Measurements from ENCODE around the gene GPATCH3. TPM values are rescaled to one million over a fixed set of nuclear protein-coding genes. Genes with fewer than 3 reads are reported as not detected.

Gene GPATCH3
- total and polyA plus RNA-seq, 2 of the 4 experiments (the other 2 are of a cell fraction) = 5.2 to 8.0 TPM

DNA sequence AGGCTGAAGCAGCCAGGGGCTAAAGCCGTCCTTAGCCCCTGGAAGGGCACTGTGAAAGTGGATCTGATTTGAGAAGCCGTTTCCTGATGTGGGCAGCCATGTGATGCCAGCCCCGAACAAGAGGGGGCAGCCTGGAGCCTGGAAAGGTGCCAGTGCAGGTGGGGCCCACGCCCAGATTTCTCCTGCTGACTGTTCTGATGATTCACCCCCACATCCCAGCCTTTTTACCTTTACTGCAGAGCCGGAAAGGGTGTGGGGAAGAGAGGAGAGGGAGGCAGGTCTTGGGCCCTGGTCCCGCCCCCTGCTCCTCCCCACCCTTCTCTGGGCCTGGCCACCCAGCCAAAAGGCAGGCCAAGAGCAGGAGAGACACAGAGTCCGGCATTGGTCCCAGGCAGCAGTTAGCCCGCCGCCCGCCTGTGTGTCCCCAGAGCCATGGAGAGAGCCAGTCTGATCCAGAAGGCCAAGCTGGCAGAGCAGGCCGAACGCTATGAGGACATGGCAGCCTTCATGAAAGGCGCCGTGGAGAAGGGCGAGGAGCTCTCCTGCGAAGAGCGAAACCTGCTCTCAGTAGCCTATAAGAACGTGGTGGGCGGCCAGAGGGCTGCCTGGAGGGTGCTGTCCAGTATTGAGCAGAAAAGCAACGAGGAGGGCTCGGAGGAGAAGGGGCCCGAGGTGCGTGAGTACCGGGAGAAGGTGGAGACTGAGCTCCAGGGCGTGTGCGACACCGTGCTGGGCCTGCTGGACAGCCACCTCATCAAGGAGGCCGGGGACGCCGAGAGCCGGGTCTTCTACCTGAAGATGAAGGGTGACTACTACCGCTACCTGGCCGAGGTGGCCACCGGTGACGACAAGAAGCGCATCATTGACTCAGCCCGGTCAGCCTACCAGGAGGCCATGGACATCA is 37.2 kb downstream of the GPATCH3 start, which contains the start of gene SFN:
TSS of gene SFN (plus strand) at position 369 of the 904 bp plus-strand sequence. CDS start at position 433, 64 bp downstream.
- H3K79me1 ChIP-seq (ENCODE audit: low read depth in 1 of 2, low read length in 2 of 2) = 0 out of 4 replicates have a peak, but pooled peaks cover 0 to 3% of the 10 kb centered on the region in 2 experiments
- no peak for TF ChIP-seq CHD1 (IDR thresholded peaks at IDR 0.05; ENCODE audit: low read depth, low read length)
- peak; percentile 20; the same call in 1 of the 2 replicates for TF ChIP-seq CTCF (conservative IDR thresholded peaks at IDR 0.05; ENCODE audit: low read depth, low read length)
- peak within 1 kb of the TSS; percentile 77; the same call in 1 of the 2 replicates for H3K4ac ChIP-seq (ENCODE audit: low read depth, low read length)
- H3K23ac ChIP-seq (ENCODE audit: low read depth, low read length) = peak within 1 kb of the TSS; percentile 74
- H3K4me2 ChIP-seq (ENCODE audit: low read depth, low read length) = no peak within 1 kb of the TSS; the same call in 1 of the 2 replicates
- no peak within 1 kb of the TSS for H4K5ac ChIP-seq (ENCODE audit: low read depth, low read length)
- no peaks in the 10 kb centered on the region for H3K36me3 ChIP-seq (ENCODE audit: control insufficient read depth, insufficient read depth, low read length)
- no peak within 1 kb of the TSS for H2BK15ac ChIP-seq (ENCODE audit: low read depth, low read length)
- peaks cover 12% of the 10 kb centered on the region for H3K9me1 ChIP-seq (ENCODE audit: insufficient read depth, low read length)
- H3K14ac ChIP-seq (replicated peaks; ENCODE audit: low read depth, low read length) = peak within 1 kb of the TSS; percentile 51; the same call in 1 of the 2 replicates
- no peak within 1 kb of the TSS for H3K56ac ChIP-seq (ENCODE audit: extremely low read depth, insufficient read depth, low read length)
- no peak within 1 kb of the TSS for H3K9ac ChIP-seq (ENCODE audit: low read depth, low read length)
- BruUV-seq (replicated peaks) = no TSS peak
- CTCF ChIA-PET = no interaction called here
- POLR2A ChIA-PET (ENCODE audit: unreplicated experiment) = interaction anchor here (0.5 kb wide), 1 partner anchor 631 kb away, joined by 3 read pairs; no protein-coding TSS in a partner anchor
- in situ Hi-C loops (cut with MboI; ENCODE audit: low sequenced_read_pairs) = no loop called here
- H2BK20ac ChIP-seq (ENCODE audit: low read depth, low read length) = no peak within 1 kb of the TSS
- no peaks in the 10 kb centered on the region for H3K9me3 ChIP-seq (ENCODE audit: control insufficient read depth, insufficient read depth, low read length)
- peak within 1 kb of the TSS in 1 of 2 experiments; percentile 70; a peak in 2 of 4 replicates for H4K8ac ChIP-seq (ENCODE audit: low read depth in 2 of 2, low read length in 2 of 2)
- peak within 1 kb of the TSS; percentile 45 for H2BK5ac ChIP-seq (ENCODE audit: low read depth, low read length, poor library complexity, severe bottlenecking)
- intact Hi-C loops (cut with micrococcal nuclease) = loop anchor here (10.0 kb wide), 1 partner anchor 168 kb away; the partner anchor contains the start of gene ARID1A
- dilution Hi-C loops (cut with HindIII; ENCODE audit: low sequenced_read_pairs, unreplicated experiment) = no loop called here
- H4K91ac ChIP-seq (ENCODE audit: insufficient read depth, low read depth, low read length) = peak within 1 kb of the TSS; percentile 80; the same call in 1 of the 2 replicates
- H4K20me1 ChIP-seq (ENCODE audit: insufficient read depth, low read length) = no peaks in the 10 kb centered on the region
- H3K4me1 ChIP-seq (ENCODE audit: control insufficient read depth, insufficient read depth, low read length) = peaks cover 4% of the 10 kb centered on the region
- H3K27me3 ChIP-seq (ENCODE audit: control insufficient read depth, insufficient read depth, low read length) = no peaks in the 10 kb centered on the region
- ATAC-seq (ENCODE audit: low read depth) (no peak), DNase-seq (no peak)
- peak within 1 kb of the TSS; percentile 87 for H2AK5ac ChIP-seq (ENCODE audit: low read depth, low read length)
- peak within 1 kb of the TSS; percentile 88 for H2AFZ ChIP-seq (replicated peaks; ENCODE audit: low read length, poor library complexity)
- 95% methylated on average over 15 of the region's 37 CpGs; no CpG with 5 or more reads in 1 of the 2 experiments for WGBS, 2 experiments (ENCODE audit: extremely low coverage in 2 of 2, insufficient read length in 1 of 2)
- peak within 1 kb of the TSS; percentile 71; the same call in 1 of the 2 replicates for H3K27ac ChIP-seq (ENCODE audit: insufficient read depth, low read length)
- H3K18ac ChIP-seq (ENCODE audit: low read depth, low read length) = no peak within 1 kb of the TSS
- H3K4me3 ChIP-seq (ENCODE audit: insufficient read depth, low read depth, low read length) = no peak within 1 kb of the TSS
- peak within 1 kb of the TSS; percentile 97 for H2AK9ac ChIP-seq (replicated peaks; ENCODE audit: low read depth, low read length, poor library complexity)
- H2BK120ac ChIP-seq (ENCODE audit: low read depth, low read length) = 0 out of 2 replicates have a peak within 1 kb of the TSS, but pooled peaks have one; percentile 49

All from IMR-90 (cell line).